ENCODE data around the gene TREH.
"Not testable (repeated sequence)": the region's sequence is repeated elsewhere in the genome, so short reads cannot be mapped to it uniquely, and the experiment has no call there.

Gene TREH

GRCh38 chr11:118627566-118627965, 51.9 kb downstream of the TREH start:
- no peak for FAIRE-seq

- FAIRE-seq: no peak
Measured at GRCh38 chr11:118625976-118626375, 53.5 kb downstream of the TREH start.

GRCh38 chr11:118625036-118625690, 54.3 kb downstream of the TREH start:
- no peak for FAIRE-seq

- no peak for FAIRE-seq
Measured at GRCh38 chr11:118623269-118623655, 56.2 kb downstream of the TREH start.

- FAIRE-seq: no peak
Measured at GRCh38 chr11:118622376-118623268, 56.8 kb downstream of the TREH start.

- no peak for FAIRE-seq
Measured at GRCh38 chr11:118621784-118622375, 57.6 kb downstream of the TREH start.

GRCh38 chr11:118621071-118621783, 58.2 kb downstream of the TREH start:
- FAIRE-seq: no peak

- no peak for FAIRE-seq
Measured at GRCh38 chr11:118620529-118621070, 58.9 kb downstream of the TREH start.

- no peak for FAIRE-seq
Measured at GRCh38 chr11:118619444-118620197, 59.8 kb downstream of the TREH start.

GRCh38 chr11:118618991-118619375, 60.5 kb downstream of the TREH start:
- no peak for FAIRE-seq

- no peak for FAIRE-seq
Measured at GRCh38 chr11:118618115-118618990, 61.1 kb downstream of the TREH start.

GRCh38 chr11:118615976-118616371, 63.5 kb downstream of the TREH start:
- FAIRE-seq: no peak

GRCh38 chr11:118615282-118615975, 64.0 kb downstream of the TREH start:
- peak; percentile 92 for FAIRE-seq

GRCh38 chr11:118614511-118614910, 64.9 kb downstream of the TREH start:
- FAIRE-seq: no peak

GRCh38 chr11:118612378-118612777, 67.1 kb downstream of the TREH start:
- FAIRE-seq: no peak

GRCh38 chr11:118611433-118611795, 68.0 kb downstream of the TREH start:
- FAIRE-seq: not testable (repeated sequence)

GRCh38 chr11:118610773-118611432, 68.5 kb downstream of the TREH start:
- no peak for FAIRE-seq

GRCh38 chr11:118610225-118610772, 69.2 kb downstream of the TREH start:
- no peak for FAIRE-seq

- no peak for FAIRE-seq
Measured at GRCh38 chr11:118609380-118610224, 69.8 kb downstream of the TREH start.

Data from G401.6 (cell line).